Measurements from ENCODE around the gene LNX1. TPM values are rescaled to one million over a fixed set of nuclear protein-coding genes. Genes with fewer than 3 reads are reported as not detected.

Gene LNX1
- total RNA-seq = 10.1 and 11.1 TPM in 2 replicates

GRCh38 chr4:53591372-53591892 lies at the start of gene LNX1:
Gene LNX1, minus strand, starts transcription at chr4:53591486. Its CDS starts 17,484 bp downstream, at chr4:53574002.

Other genes with a start within 250 kb of the LNX1 start
- gene SCFD2, start 225.4 kb downstream of the LNX1 start, total RNA-seq = 35.9 and 44.1 TPM in 2 replicates
- 78.9 and 98.3 TPM in 2 replicates for gene FIP1L1, start 213.8 kb downstream of the LNX1 start, total RNA-seq

All from hair follicle dermal papilla cell (primary cell).